GM12891 (cell line): ENCODE data around the gene SPAG8. TPM values are rescaled to one million over a fixed set of nuclear protein-coding genes. Genes with fewer than 3 reads are reported as not detected.
A peak's percentile ranks its signal among the peaks of the same experiment; 100 is the strongest.

Experiments
- DNase-seq: peaks from one replicate; pipeline ENCODE4 v3.0.0; 2011; ENCODE audit warnings: low spot score; ENCODE audit not compliant: insufficient read length
- FAIRE-seq: peaks from 2 replicates; lab custom pipeline; 2011; peaks lifted over from hg19 to GRCh38; lab: Jason Lieb, UNC
- PAX5 ChIP-seq: IDR thresholded peaks from 2 replicates; pipeline ENCODE4 v1.6.1; 2011; ENCODE audit warnings: low read length, moderate library complexity, mild to moderate bottlenecking; ENCODE audit not compliant: insufficient read depth, severe bottlenecking
- POLR2A ChIP-seq: IDR thresholded peaks from 2 replicates; pipeline ENCODE4 v1.6.1; 2011; ENCODE audit warnings: low read depth, low read length, control low read depth
- POLR2AphosphoS5 ChIP-seq: IDR thresholded peaks from 2 replicates; pipeline ENCODE4 v1.6.1; 2011; ENCODE audit warnings: low read depth, low read length, control low read depth
- POU2F2 ChIP-seq: IDR thresholded peaks from 2 replicates; pipeline ENCODE4 v1.6.1; 2011; ENCODE audit warnings: low read depth, mild to moderate bottlenecking, control low read depth, low read length, moderate library complexity
- SPI1 ChIP-seq: IDR thresholded peaks from 2 replicates; pipeline ENCODE4 v1.6.1; 2011; ENCODE audit warnings: low read depth, low read length, control low read depth
- TAF1 ChIP-seq: IDR thresholded peaks from 2 replicates; pipeline ENCODE4 v1.6.1; 2011; ENCODE audit warnings: low read depth, low read length, control low read depth
- polyA plus RNA-seq: library from polyadenylated mRNA; unstranded; fragments of >200 nt; gene quantifications from one replicate; pipeline ENCODE4 v1.2.1, GENCODE V29; 2012; ENCODE audit warnings: low read depth, missing spikeins, inconsistent platforms; ENCODE audit not compliant: missing spikeins

The SPAG8 gene, protein sequence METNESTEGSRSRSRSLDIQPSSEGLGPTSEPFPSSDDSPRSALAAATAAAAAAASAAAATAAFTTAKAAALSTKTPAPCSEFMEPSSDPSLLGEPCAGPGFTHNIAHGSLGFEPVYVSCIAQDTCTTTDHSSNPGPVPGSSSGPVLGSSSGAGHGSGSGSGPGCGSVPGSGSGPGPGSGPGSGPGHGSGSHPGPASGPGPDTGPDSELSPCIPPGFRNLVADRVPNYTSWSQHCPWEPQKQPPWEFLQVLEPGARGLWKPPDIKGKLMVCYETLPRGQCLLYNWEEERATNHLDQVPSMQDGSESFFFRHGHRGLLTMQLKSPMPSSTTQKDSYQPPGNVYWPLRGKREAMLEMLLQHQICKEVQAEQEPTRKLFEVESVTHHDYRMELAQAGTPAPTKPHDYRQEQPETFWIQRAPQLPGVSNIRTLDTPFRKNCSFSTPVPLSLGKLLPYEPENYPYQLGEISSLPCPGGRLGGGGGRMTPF
- polyA plus RNA-seq: 1.5 TPM

DNA sequence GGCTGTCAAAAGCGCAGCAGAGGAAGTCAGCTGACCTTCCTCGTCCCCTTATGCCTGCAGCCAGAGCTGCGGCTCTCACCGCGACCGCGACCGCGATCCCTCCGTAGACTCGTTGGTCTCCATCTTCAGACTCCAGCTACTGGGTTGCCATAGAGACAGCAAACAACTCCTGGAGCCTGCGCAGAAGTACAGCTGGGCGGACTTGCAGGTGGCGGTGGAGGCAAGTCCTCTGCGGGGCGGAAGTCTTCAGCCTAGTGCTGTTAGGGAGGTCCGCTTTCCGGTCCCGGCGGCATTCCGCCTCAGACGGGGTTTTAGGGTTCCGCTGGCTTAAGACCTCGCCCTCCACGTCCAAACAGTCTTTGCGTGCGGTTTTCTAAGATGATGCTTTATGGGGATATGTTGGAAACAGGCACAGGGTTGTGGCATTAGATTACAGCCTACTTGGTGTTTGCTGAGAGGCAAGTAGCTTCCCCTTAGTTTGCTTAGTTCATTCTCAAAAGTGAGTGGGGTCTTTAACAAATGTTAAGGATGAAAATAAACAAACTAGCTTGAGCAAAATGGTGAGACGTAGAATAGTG, at the start of gene SPAG8:
SPAG8 (minus strand) TSS at position 238 of the 578 bp plus-strand sequence; CDS start at position 123, 115 bp downstream.
- peak; percentile 99 for FAIRE-seq
- TF ChIP-seq POU2F2: peak; percentile 89; the same call in 1 of the 2 replicates
- TF ChIP-seq POLR2A: no peak
- no peak for TF ChIP-seq POLR2AphosphoS5
- TF ChIP-seq TAF1: peak; percentile 26; the same call in 1 of the 2 replicates
- peak; percentile 42; the same call in 1 of the 2 replicates for TF ChIP-seq SPI1
- DNase-seq: peak; percentile 88

DNA sequence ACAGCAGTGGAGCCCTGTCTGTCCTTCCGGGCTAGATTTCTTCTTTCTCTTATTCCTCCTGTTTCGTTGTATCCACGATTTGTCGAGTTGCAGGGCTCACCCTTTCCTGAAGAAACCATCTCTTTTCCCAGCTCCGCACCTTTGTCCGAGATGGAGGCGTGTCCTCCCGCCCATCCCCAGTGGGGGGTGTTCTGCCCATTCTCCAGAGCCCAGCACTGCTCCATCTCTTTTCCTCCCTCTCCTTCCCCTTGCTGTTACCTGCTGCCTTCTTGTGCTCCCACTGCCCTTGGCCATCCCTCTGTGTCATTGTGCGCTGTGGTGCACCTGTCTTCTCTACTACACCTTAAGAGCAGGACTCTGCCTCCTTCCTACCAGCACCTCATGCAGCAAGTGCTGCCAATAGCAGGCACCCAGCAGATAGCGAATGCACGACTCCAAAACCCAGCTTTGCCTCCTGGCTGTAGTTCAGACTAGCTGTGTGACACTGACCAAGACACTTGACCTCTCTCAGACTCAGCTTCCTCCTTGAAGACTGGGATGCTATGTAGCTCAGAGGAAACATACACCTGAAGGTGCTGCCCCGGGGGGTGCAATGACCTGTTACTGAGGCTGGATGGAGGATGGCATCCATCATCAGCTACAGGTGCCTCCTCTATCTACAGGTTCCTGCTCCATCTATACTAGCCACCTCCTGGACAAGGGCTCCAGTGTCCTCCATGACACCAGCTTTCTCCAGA, 49.3 kb upstream of the SPAG8 start:
- TF ChIP-seq TAF1 (no peak), POLR2A (no peak), POU2F2 (no peak), PAX5 (no peak), POLR2AphosphoS5 (no peak), SPI1 (no peak)
- DNase-seq: no peak
- no peak for FAIRE-seq

DNA sequence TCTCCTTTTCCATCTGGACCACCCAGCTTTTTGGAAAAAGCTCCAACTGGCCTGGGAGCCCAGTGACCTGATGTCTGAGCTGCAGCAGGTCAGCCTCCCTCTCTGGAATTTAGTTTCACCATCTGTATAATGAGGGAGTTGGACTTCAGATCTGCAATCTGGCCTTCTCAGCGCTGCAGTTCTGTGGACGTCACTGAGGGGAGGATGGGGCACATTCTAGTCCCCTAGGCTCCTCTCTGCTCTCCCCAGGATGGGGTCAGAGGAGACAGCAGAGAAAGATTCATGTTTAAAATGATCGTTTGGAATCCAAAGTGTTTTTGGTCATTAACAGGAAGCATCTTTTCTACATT, 47.9 kb upstream of the SPAG8 start:
- FAIRE-seq (no peak), DNase-seq (no peak)
- TF ChIP-seq TAF1 (no peak), POLR2AphosphoS5 (no peak), SPI1 (no peak), POU2F2 (no peak)

DNA sequence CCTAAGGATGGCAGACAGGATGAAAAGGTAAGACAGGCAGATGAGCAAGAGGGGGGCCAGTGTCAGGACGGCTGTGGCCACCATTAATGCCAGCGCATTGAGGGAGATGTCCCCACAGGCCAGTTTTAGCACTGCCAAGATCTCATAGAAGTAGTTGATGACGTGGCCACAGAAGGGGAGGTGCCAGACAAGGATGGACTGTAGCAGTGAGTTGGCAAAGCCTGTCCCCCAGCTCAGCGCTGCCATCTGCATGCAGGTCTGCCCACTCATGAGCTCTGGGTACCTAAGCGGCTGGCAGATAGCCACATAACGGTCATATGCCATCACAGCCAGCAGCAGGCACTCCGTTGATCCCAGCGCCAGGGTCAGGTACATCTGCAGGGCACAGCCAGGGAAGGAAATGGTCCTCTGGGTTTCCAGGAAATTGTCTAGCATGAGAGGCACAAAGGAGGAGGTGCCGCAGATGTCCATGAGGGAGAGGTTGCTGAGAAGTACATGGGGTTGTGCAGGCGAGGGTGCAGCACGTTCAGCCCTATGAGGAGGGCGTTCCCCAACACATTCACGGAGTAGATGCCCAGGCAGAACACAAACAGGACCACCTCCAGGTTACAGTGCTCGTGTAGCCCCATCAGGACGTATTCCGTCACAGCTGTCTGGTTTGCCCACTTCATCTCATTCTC, 47.4 kb upstream of the SPAG8 start:
- FAIRE-seq (no peak), DNase-seq (no peak)
- TF ChIP-seq PAX5 (no peak), TAF1 (no peak), POU2F2 (no peak), POLR2AphosphoS5 (no peak), POLR2A (no peak), SPI1 (no peak)

DNA sequence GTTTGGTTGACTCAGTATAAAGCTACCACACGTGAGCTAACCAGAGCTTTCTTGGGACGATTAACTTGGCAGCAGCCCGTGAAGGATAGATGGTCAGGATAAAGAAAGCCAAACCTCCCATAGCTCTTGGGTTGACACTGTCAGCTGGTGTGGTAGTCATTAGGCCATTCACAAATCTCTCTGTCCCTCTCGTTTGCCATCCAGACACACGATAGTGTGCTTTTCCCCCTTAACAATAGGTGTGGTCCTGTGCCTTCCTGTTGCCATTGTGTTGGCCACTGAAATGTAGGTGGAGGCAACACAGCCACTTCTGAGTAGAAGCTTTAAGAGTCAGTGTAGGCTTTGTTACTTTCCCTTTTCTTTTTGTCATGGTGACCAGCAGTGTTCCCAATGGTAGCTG, 46.4 kb upstream of the SPAG8 start:
- FAIRE-seq: no peak
- TF ChIP-seq SPI1 (no peak), PAX5 (no peak), POLR2AphosphoS5 (no peak), TAF1 (no peak), POLR2A (no peak), POU2F2 (no peak)
- no peak for DNase-seq

DNA sequence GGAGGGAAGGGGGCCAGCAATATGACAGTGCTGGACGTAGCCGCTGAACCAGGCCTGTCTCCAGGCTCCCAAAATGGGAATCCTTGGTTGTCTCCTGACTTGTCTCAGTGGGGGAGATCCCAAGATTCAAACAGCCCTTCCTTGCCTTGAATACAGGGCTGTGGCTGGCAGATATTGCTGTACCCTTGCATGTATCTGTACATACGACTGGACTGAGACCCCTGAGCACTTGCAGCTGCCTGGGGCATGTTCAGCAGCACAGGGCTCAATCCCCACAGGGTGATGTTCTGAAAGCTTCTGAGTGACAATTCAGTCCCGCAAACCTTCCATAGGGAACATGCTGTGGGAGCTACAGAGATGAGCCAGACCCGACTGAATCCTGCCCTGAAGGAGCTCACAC, 44.8 kb upstream of the SPAG8 start:
- DNase-seq (no peak), FAIRE-seq (no peak)
- TF ChIP-seq SPI1: no peak
- TF ChIP-seq PAX5: no peak
- TF ChIP-seq POU2F2: no peak
- TF ChIP-seq POLR2A: no peak
- no peak for TF ChIP-seq POLR2AphosphoS5
- no peak for TF ChIP-seq TAF1

DNA sequence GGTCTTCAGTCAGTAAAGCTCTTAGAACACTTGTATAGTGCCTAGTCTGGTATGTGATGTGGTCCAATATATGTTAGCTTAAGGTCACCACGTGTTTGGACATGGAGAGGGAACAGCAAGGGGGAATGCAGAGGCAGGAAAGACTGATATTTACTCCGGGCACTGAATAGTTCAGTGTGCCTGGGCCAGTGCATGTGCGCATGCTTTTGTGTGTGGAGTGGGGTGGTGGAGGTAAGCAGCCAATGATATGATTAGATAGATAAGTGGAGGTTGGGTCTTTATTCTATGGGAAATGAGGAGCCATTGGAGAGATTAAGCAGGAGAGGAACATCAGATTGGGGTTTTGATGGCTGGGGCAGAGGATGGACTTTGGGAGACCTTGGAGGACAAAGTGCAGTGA, 44.1 kb upstream of the SPAG8 start:
- TF ChIP-seq TAF1 (no peak), POLR2A (no peak), SPI1 (no peak)

DNA sequence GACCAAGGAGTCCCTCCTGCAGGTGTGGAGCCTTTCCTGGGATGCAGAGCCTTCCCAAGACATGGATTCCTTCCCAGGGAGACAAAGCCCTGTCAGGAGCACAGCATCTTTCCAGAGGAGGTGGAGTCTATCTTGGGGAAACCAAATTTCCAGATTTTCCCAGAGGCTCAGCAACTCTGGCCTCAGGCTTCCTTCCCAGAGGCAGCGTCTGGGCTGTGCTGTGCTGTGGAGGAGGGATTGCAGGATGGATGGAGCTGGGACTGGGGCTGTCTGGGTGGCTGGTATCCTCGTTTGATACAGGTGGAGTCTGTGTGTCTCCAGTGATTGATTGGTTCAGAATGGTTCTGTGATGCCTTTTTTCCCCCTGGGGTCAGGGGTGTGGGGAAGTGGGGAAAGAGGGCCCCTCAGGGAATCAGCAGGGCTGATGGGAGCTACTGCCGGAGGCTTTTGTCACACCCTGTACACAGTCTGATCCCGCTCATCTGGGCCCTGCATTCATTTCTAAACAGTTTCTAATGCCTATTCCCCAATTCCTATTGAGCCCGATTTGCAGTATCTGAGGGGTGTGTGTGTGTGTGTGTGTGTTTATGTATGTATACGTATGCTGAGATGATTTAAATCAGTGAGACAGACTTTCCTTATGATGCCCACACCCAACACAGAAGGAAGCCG, 42.2 kb upstream of the SPAG8 start:
- TF ChIP-seq PAX5 (no peak), POLR2AphosphoS5 (no peak), TAF1 (no peak), POU2F2 (no peak), POLR2A (no peak), SPI1 (no peak)
- FAIRE-seq: no peak
- DNase-seq: no peak

More for the DNA sequence above, 44.1 kb upstream of the SPAG8 start:
- FAIRE-seq (no peak), DNase-seq (no peak)
